ENCODE results near the gene LRATD1.

DNA sequence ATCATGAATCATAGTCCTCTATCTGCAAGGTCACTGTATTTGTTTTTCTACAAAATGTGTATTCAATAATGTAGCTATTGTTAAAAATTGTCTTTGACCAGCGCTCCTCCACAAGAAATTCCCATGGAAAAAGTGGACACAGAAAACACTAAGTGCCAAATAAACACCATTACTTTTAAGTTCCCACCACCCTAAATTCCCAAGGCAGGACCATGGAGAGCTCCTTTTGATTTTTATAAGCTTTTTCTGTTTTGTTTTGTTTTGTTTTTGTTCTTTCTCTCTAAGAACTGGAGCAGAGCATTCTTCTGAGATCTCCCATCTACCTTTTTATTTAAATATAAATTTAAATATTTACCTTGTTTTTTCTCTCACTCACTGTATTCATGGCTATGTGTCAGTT lies 44.5 kb downstream of the LRATD1 start:
- TF ChIP-seq, protein P1, sequence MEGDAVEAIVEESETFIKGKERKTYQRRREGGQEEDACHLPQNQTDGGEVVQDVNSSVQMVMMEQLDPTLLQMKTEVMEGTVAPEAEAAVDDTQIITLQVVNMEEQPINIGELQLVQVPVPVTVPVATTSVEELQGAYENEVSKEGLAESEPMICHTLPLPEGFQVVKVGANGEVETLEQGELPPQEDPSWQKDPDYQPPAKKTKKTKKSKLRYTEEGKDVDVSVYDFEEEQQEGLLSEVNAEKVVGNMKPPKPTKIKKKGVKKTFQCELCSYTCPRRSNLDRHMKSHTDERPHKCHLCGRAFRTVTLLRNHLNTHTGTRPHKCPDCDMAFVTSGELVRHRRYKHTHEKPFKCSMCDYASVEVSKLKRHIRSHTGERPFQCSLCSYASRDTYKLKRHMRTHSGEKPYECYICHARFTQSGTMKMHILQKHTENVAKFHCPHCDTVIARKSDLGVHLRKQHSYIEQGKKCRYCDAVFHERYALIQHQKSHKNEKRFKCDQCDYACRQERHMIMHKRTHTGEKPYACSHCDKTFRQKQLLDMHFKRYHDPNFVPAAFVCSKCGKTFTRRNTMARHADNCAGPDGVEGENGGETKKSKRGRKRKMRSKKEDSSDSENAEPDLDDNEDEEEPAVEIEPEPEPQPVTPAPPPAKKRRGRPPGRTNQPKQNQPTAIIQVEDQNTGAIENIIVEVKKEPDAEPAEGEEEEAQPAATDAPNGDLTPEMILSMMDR (IDR thresholded peaks at IDR 0.05) = no peak
- no peak for TF ChIP-seq POLR2A (IDR thresholded peaks at IDR 0.05)
- no peak for TF ChIP-seq POLR2AphosphoS5 (IDR thresholded peaks at IDR 0.05; ENCODE audit: insufficient read depth in 1 of 2, low read depth in 1 of 2)
